Tibial nerve (tissue), 4 donors: ENCODE results near the gene ABHD16B.

Experiments used
- CTCF ChIP-seq, 5 experiments: fragments of 200-600 bp in 3 of 5; fragments of 450-650 bp in 2 of 5; sonication (generic) in 3 of 5; IDR thresholded peaks; one replicate each; pipeline ENCODE4 v1.5.1; 2016 to 2019; ENCODE audit warnings: antibody characterized with exemption in 5 of 5, mild to moderate bottlenecking in 3 of 5, moderate library complexity in 2 of 5
- EP300 ChIP-seq, 2 donors: sonication (generic); formaldehyde crosslinking; IDR thresholded peaks; one replicate each; pipeline ENCODE4 v1.6.1; 2017; ENCODE audit warnings: antibody characterized with exemption in 2 of 2, mild to moderate bottlenecking in 1 of 2
- POLR2A ChIP-seq, 2 donors: fragments of 450-650 bp; IDR thresholded peaks; one replicate each; pipeline ENCODE4 v1.6.1; 2017; ENCODE audit warnings: antibody characterized with exemption in 2 of 2, mild to moderate bottlenecking in 2 of 2, moderate library complexity in 2 of 2

GRCh38 chr20:63886921-63887320 lies 25.6 kb downstream of the ABHD16B start:
- TF ChIP-seq POLR2A (IDR thresholded peaks at IDR 0.05): no peak
- TF ChIP-seq CTCF (IDR thresholded peaks at IDR 0.05): no peak
- TF ChIP-seq EP300 (IDR thresholded peaks at IDR 0.05): no peak
